HG03469 (cell line): ENCODE data around the gene RASD1.

Experiments used
- ATAC-seq: cut with Tn5 transposase; IDR thresholded peaks from one replicate; pipeline ENCODE4 v1.9.1; 2021; ENCODE audit warnings: mild to moderate bottlenecking, moderate library complexity, moderate number of reproducible peaks; ENCODE audit not compliant: unreplicated experiment

RASD1 gene

GRCh38 chr17:17527956-17528500 is 31.8 kb upstream of the RASD1 start:
- ATAC-seq = no peak

GRCh38 chr17:17527534-17527933 is 31.3 kb upstream of the RASD1 start:
- no peak for ATAC-seq

GRCh38 chr17:17526369-17526768 is 30.2 kb upstream of the RASD1 start:
- no peak for ATAC-seq

GRCh38 chr17:17525956-17526355 is 29.8 kb upstream of the RASD1 start:
- ATAC-seq = no peak

- ATAC-seq = no peak
Measured at GRCh38 chr17:17525311-17525710, 29.1 kb upstream of the RASD1 start.

- no peak for ATAC-seq
Measured at GRCh38 chr17:17523731-17524490, 27.7 kb upstream of the RASD1 start.

- no peak for ATAC-seq
Measured at GRCh38 chr17:17523001-17523730, 27.0 kb upstream of the RASD1 start.

GRCh38 chr17:17520599-17521232 is 24.5 kb upstream of the RASD1 start:
- ATAC-seq = no peak

GRCh38 chr17:17519886-17520285 is 23.7 kb upstream of the RASD1 start:
- no peak for ATAC-seq

- ATAC-seq = no peak
Measured at GRCh38 chr17:17518951-17519350, 22.8 kb upstream of the RASD1 start.

GRCh38 chr17:17518014-17518413 is 21.8 kb upstream of the RASD1 start:
- ATAC-seq = no peak

- no peak for ATAC-seq
Measured at GRCh38 chr17:17516941-17517720, 20.9 kb upstream of the RASD1 start.

- no peak for ATAC-seq
Measured at GRCh38 chr17:17515934-17516930, 20.0 kb upstream of the RASD1 start.

GRCh38 chr17:17514993-17515933 is 19.1 kb upstream of the RASD1 start:
- no peak for ATAC-seq

- no peak for ATAC-seq
Measured at GRCh38 chr17:17514361-17514992, 18.3 kb upstream of the RASD1 start.

GRCh38 chr17:17513626-17514025 is 17.4 kb upstream of the RASD1 start:
- no peak for ATAC-seq

- ATAC-seq = no peak
Measured at GRCh38 chr17:17512866-17513265, 16.7 kb upstream of the RASD1 start.
